GM12878 (cell line): ENCODE measurements around the gene CACNG4.

Experiments used
- BACH1 ChIP-seq: fragments of 450-650 bp; IDR thresholded peaks from 2 replicates; pipeline ENCODE4 v1.6.1; 2017; ENCODE audit warnings: mild to moderate bottlenecking, borderline replicate concordance
- CTCF ChIP-seq, 3 experiments: IDR thresholded peaks in 2 of 3; conservative IDR thresholded peaks in 1 of 3; 2 replicates each; pipeline ENCODE4 v1.5.1; 2011; ENCODE audit warnings: low read depth in 3 of 3, low read length in 3 of 3, mild to moderate bottlenecking in 3 of 3, control low read depth in 2 of 3, moderate library complexity in 2 of 3, inconsistent platforms in 1 of 3, mixed read lengths in 1 of 3; ENCODE audit not compliant: control insufficient read depth in 2 of 3, insufficient read depth in 1 of 3; ENCODE audit errors: extremely low read depth in 1 of 3
- ELK1 ChIP-seq: IDR thresholded peaks from 2 replicates; pipeline ENCODE4 v1.6.1; 2012; ENCODE audit warnings: low read depth, low read length, improper control_type of control experiment
- ETV6 ChIP-seq, 2 experiments: fragments of 450-650 bp in 1 of 2; IDR thresholded peaks in 1 of 2; conservative IDR thresholded peaks in 1 of 2; 2 replicates each; pipeline ENCODE4 v1.6.1; 2014; ENCODE audit warnings: antibody characterized with exemption in 1 of 2, borderline replicate concordance in 1 of 2, low read depth in 1 of 2, mild to moderate bottlenecking in 1 of 2, moderate library complexity in 1 of 2
- EZH2 ChIP-seq: IDR thresholded peaks from 2 replicates; pipeline ENCODE4 v1.6.1; 2012; ENCODE audit warnings: low read depth, mild to moderate bottlenecking, control low read depth, inconsistent platforms, low read length, borderline replicate concordance; ENCODE audit not compliant: control insufficient read depth
- MAX ChIP-seq: IDR thresholded peaks from 2 replicates; pipeline ENCODE4 v1.6.1; 2012; ENCODE audit warnings: low read depth, low read length, improper control_type of control experiment
- NR2C1 ChIP-seq: fragments of 450-650 bp; IDR thresholded peaks from 2 replicates; pipeline ENCODE4 v1.6.1; 2017; ENCODE audit warnings: antibody characterized with exemption, mild to moderate bottlenecking, moderate library complexity
- PKNOX1 ChIP-seq: fragments of 450-650 bp; IDR thresholded peaks from 2 replicates; pipeline ENCODE4 v1.6.1; 2016; ENCODE audit warnings: mild to moderate bottlenecking
- POLR2A ChIP-seq: IDR thresholded peaks from 2 replicates; pipeline ENCODE4 v1.6.1; 2011; ENCODE audit warnings: low read depth, mild to moderate bottlenecking, low read length
- POLR2AphosphoS2 ChIP-seq: IDR thresholded peaks from 2 replicates; pipeline ENCODE4 v1.6.1; 2011; ENCODE audit warnings: low read depth, mild to moderate bottlenecking, low read length, improper control_type of control experiment, moderate library complexity
- SMARCA5 ChIP-seq: fragments of 450-650 bp; IDR thresholded peaks from 2 replicates; pipeline ENCODE4 v1.6.1; 2017; ENCODE audit warnings: mild to moderate bottlenecking
- SMC3 ChIP-seq: IDR thresholded peaks from 2 replicates; pipeline ENCODE4 v1.6.1; 2011; ENCODE audit warnings: low read length, improper control_type of control experiment, borderline replicate concordance
- ZBTB33 ChIP-seq: fragments of 450-650 bp; IDR thresholded peaks from 2 replicates; pipeline ENCODE4 v1.6.1; 2017; ENCODE audit warnings: mild to moderate bottlenecking

GRCh38 chr17:67020293-67020766 lies 55.8 kb downstream of the CACNG4 start:
- TF ChIP-seq ZBTB33 (no peak), NR2C1 (no peak), ETV6 (conservative IDR thresholded peaks at IDR 0.05 in 1 of 2, IDR thresholded peaks at IDR 0.05 in 1 of 2; ENCODE audit: borderline replicate concordance in 1 of 2, low read depth in 1 of 2) (no peak), POLR2AphosphoS2 (no peak), ELK1 (no peak), SMARCA5 (no peak), EZH2 (no peak), MAX (no peak), CTCF (IDR thresholded peaks at IDR 0.05 in 2 of 3, conservative IDR thresholded peaks at IDR 0.05 in 1 of 3; ENCODE audit: control insufficient read depth in 2 of 3, extremely low read depth in 1 of 3, insufficient read depth in 1 of 3, low read depth in 3 of 3, low read length in 3 of 3) (no peak), BACH1 (no peak), POLR2A (no peak), SMC3 (no peak), PKNOX1 (no peak)
